ENCODE measurements around the gene DYSF.

Gene DYSF

GRCh38 chr2:71524476-71524875 is 71.1 kb downstream of the DYSF start:
- ChIA-PET CTCF (no interaction called here), POLR2A (no interaction called here)
- no peak for TF ChIP-seq ELF4 (IDR thresholded peaks at IDR 0.05)
- no peak for TF ChIP-seq PKNOX1 (IDR thresholded peaks at IDR 0.05)
- no peak for TF ChIP-seq L3MBTL2 (conservative IDR thresholded peaks at IDR 0.05)
- DNase-seq (ENCODE audit: extremely low spot score), result no peak

- no peak for DNase-seq (ENCODE audit: extremely low spot score)
- ChIA-PET CTCF (no interaction called here), POLR2A (no interaction called here)
- no peak for TF ChIP-seq HDGF (IDR thresholded peaks at IDR 0.05; ENCODE audit: borderline replicate concordance)
Measured at GRCh38 chr2:71526141-71526540, 72.8 kb downstream of the DYSF start.

- no peak for DNase-seq (ENCODE audit: extremely low spot score)
- TF ChIP-seq FOXM1 (IDR thresholded peaks at IDR 0.05; ENCODE audit: borderline replicate concordance) (no peak), PKNOX1 (IDR thresholded peaks at IDR 0.05) (no peak), HDGF (IDR thresholded peaks at IDR 0.05; ENCODE audit: borderline replicate concordance) (no peak), SP1 (IDR thresholded peaks at IDR 0.05) (no peak), FOXA1 (IDR thresholded peaks at IDR 0.05) (no peak), LEF1 (IDR thresholded peaks at IDR 0.05; ENCODE audit: borderline replicate concordance) (no peak), ELF4 (IDR thresholded peaks at IDR 0.05) (no peak), NFRKB (IDR thresholded peaks at IDR 0.05) (no peak), ARNT (IDR thresholded peaks at IDR 0.05) (no peak), CTBP1 (IDR thresholded peaks at IDR 0.05; ENCODE audit: borderline replicate concordance) (no peak), ZNF384 (IDR thresholded peaks at IDR 0.05) (no peak), FOXK2 (IDR thresholded peaks at IDR 0.05) (no peak), SUZ12 (IDR thresholded peaks at IDR 0.05) (no peak), BHLHE40 (IDR thresholded peaks at IDR 0.05; ENCODE audit: borderline replicate concordance) (no peak), L3MBTL2 (conservative IDR thresholded peaks at IDR 0.05) (no peak), TARDBP (IDR thresholded peaks at IDR 0.05) (no peak)
- ChIA-PET CTCF (no interaction called here), POLR2A (no interaction called here)
Measured at GRCh38 chr2:71526975-71527374, 73.6 kb downstream of the DYSF start.

- no peak for DNase-seq (ENCODE audit: extremely low spot score)
- ChIA-PET POLR2A (no interaction called here), CTCF (no interaction called here)
- TF ChIP-seq FOXM1 (IDR thresholded peaks at IDR 0.05; ENCODE audit: borderline replicate concordance), result no peak
- TF ChIP-seq NFRKB (IDR thresholded peaks at IDR 0.05), result no peak
- no peak for TF ChIP-seq FOXA1 (IDR thresholded peaks at IDR 0.05)
- no peak for TF ChIP-seq SUZ12 (IDR thresholded peaks at IDR 0.05)
- TF ChIP-seq BHLHE40 (IDR thresholded peaks at IDR 0.05; ENCODE audit: borderline replicate concordance), result no peak
- TF ChIP-seq ZNF384 (IDR thresholded peaks at IDR 0.05), result no peak
- TF ChIP-seq SP1 (IDR thresholded peaks at IDR 0.05), result no peak
- TF ChIP-seq HDGF (IDR thresholded peaks at IDR 0.05; ENCODE audit: borderline replicate concordance), result no peak
- TF ChIP-seq PKNOX1 (IDR thresholded peaks at IDR 0.05), result no peak
- TF ChIP-seq FOXK2 (IDR thresholded peaks at IDR 0.05), result no peak
- TF ChIP-seq CTBP1 (IDR thresholded peaks at IDR 0.05; ENCODE audit: borderline replicate concordance), result no peak
- no peak for TF ChIP-seq LEF1 (IDR thresholded peaks at IDR 0.05; ENCODE audit: borderline replicate concordance)
- TF ChIP-seq L3MBTL2 (conservative IDR thresholded peaks at IDR 0.05), result no peak
Measured at GRCh38 chr2:71528131-71528591, 74.8 kb downstream of the DYSF start.

- POLR2A ChIA-PET, result no interaction called here
- TF ChIP-seq PKNOX1 (IDR thresholded peaks at IDR 0.05), result no peak
- TF ChIP-seq HDGF (IDR thresholded peaks at IDR 0.05; ENCODE audit: borderline replicate concordance), result no peak
- no peak for TF ChIP-seq ARNT (IDR thresholded peaks at IDR 0.05)
- no peak for TF ChIP-seq BHLHE40 (IDR thresholded peaks at IDR 0.05; ENCODE audit: borderline replicate concordance)
- TF ChIP-seq ELF4 (IDR thresholded peaks at IDR 0.05), result no peak
- no peak for TF ChIP-seq FOXK2 (IDR thresholded peaks at IDR 0.05)
- no peak for TF ChIP-seq ZNF384 (IDR thresholded peaks at IDR 0.05)
- CTCF ChIA-PET, result interaction anchor here (0.6 kb wide), 1 partner anchor 1216 kb away, joined by 4 read pairs; no protein-coding TSS in a partner anchor
- no peak for DNase-seq (ENCODE audit: extremely low spot score)
Measured at GRCh38 chr2:71528749-71529148, 75.4 kb downstream of the DYSF start.

- no peak for DNase-seq (ENCODE audit: extremely low spot score)
- no peak for TF ChIP-seq L3MBTL2 (conservative IDR thresholded peaks at IDR 0.05)
- TF ChIP-seq SP1 (IDR thresholded peaks at IDR 0.05), result no peak
- TF ChIP-seq PKNOX1 (IDR thresholded peaks at IDR 0.05), result no peak
- no peak for TF ChIP-seq ELF4 (IDR thresholded peaks at IDR 0.05)
- TF ChIP-seq HDGF (IDR thresholded peaks at IDR 0.05; ENCODE audit: borderline replicate concordance), result no peak
- TF ChIP-seq LEF1 (IDR thresholded peaks at IDR 0.05; ENCODE audit: borderline replicate concordance), result no peak
- no peak for TF ChIP-seq SUZ12 (IDR thresholded peaks at IDR 0.05)
- no peak for TF ChIP-seq FOXA1 (IDR thresholded peaks at IDR 0.05)
- TF ChIP-seq FOXM1 (IDR thresholded peaks at IDR 0.05; ENCODE audit: borderline replicate concordance), result no peak
- no peak for TF ChIP-seq ARNT (IDR thresholded peaks at IDR 0.05)
- TF ChIP-seq TARDBP (IDR thresholded peaks at IDR 0.05), result no peak
- no peak for TF ChIP-seq BHLHE40 (IDR thresholded peaks at IDR 0.05; ENCODE audit: borderline replicate concordance)
- no peak for TF ChIP-seq CTBP1 (IDR thresholded peaks at IDR 0.05; ENCODE audit: borderline replicate concordance)
- TF ChIP-seq NFRKB (IDR thresholded peaks at IDR 0.05), result no peak
- TF ChIP-seq ZNF384 (IDR thresholded peaks at IDR 0.05), result no peak
- CTCF ChIA-PET, result interaction anchor here (0.6 to 1.1 kb wide), 6 partner anchors 11 to 1235 kb away, joined by 3 to 4 read pairs (median 3); no protein-coding TSS in a partner anchor
- POLR2A ChIA-PET, result no interaction called here
Measured at GRCh38 chr2:71530211-71530610, 76.8 kb downstream of the DYSF start.
